SU-DHL-6 (cell line): ENCODE results near the gene CLCNKB.

Source experiments
- CTCF ChIP-seq: fragments of 200-600 bp; sonication (generic); IDR thresholded peaks from one replicate; pipeline ENCODE4 v1.5.1; 2017; ENCODE audit warnings: antibody characterized with exemption, mild to moderate bottlenecking, low read length, moderate library complexity; ENCODE audit not compliant: insufficient read depth, poor library complexity, severe bottlenecking
- EZH2phosphoT487 ChIP-seq: fragments of 200-600 bp; sonication (generic), shearing (Covaris generic); conservative IDR thresholded peaks from 2 replicates; pipeline ENCODE4 v1.6.1; 2018; ENCODE audit warnings: mild to moderate bottlenecking, antibody characterized with exemption, low read length, moderate library complexity, mixed read lengths

GRCh38 chr1:16099412-16099811, 55.8 kb downstream of the CLCNKB start:
- TF ChIP-seq CTCF (no peak), EZH2phosphoT487 (no peak)
